Epithelial cell of esophagus (primary cell): ENCODE data around the gene SHISA8.

ENCODE experiments used
- DNase-seq: peaks from one replicate; pipeline ENCODE4 v3.0.0; 2010; ENCODE audit warnings: low read depth
- H3K4me3 ChIP-seq: 2 replicates; pipeline ENCODE4 v1.5.1; 2011; ENCODE audit warnings: mild to moderate bottlenecking, low read length, control low read depth
- TF ChIP-seq, protein P1 (sequence below): IDR thresholded peaks from 2 replicates; pipeline ENCODE4 v1.5.1; 2011; ENCODE audit warnings: low read depth, mild to moderate bottlenecking, low read length, control low read depth, inconsistent platforms; ENCODE audit not compliant: insufficient read depth; ENCODE audit errors: missing control alignments

SHISA8 gene

DNA sequence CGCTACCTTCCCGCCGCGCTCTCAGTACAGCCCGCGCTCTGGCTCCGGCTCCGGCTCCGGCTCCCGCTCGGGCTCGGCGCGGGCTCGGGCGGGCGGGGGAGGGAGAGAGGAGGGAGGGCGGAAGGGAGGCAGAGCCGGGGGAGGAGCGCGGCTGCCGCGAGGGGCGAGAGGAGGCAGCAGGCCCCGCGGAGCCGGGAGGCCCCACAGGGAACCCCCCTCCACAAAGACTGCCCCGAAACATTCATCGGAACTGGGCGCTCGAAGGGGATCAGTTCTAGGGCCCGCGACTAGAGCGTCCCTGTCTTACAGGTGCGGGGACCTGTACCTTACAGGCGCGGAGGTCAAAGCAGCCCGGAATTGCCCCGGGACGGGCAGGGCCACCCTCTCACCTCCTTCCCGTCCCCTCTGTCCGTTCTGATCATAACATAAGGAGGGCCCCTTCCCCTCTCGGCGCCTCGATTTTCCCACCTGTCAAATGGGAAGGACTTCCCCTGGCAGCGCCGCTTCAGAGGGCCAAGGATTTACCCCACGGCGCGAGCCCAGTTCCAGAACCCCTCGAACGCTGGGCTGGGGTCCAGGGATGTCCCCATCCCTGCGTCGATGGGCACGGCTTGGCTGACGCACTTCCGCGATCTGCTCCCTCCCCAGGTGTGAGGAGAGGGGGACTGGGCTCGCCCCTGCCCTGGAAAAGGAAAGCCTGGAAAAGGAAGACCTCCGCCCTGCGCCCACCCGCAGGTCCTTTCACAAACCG is at the start of gene SHISA8:
SHISA8 (minus strand) TSS at position 40 of the 751 bp plus-strand sequence. CDS start 407 bp downstream, outside the sequence.
- H3K4me3 ChIP-seq = no peak within 1 kb of the TSS
- TF ChIP-seq, protein P1, sequence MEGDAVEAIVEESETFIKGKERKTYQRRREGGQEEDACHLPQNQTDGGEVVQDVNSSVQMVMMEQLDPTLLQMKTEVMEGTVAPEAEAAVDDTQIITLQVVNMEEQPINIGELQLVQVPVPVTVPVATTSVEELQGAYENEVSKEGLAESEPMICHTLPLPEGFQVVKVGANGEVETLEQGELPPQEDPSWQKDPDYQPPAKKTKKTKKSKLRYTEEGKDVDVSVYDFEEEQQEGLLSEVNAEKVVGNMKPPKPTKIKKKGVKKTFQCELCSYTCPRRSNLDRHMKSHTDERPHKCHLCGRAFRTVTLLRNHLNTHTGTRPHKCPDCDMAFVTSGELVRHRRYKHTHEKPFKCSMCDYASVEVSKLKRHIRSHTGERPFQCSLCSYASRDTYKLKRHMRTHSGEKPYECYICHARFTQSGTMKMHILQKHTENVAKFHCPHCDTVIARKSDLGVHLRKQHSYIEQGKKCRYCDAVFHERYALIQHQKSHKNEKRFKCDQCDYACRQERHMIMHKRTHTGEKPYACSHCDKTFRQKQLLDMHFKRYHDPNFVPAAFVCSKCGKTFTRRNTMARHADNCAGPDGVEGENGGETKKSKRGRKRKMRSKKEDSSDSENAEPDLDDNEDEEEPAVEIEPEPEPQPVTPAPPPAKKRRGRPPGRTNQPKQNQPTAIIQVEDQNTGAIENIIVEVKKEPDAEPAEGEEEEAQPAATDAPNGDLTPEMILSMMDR = no peak
- peak; percentile 56 for DNase-seq

DNA sequence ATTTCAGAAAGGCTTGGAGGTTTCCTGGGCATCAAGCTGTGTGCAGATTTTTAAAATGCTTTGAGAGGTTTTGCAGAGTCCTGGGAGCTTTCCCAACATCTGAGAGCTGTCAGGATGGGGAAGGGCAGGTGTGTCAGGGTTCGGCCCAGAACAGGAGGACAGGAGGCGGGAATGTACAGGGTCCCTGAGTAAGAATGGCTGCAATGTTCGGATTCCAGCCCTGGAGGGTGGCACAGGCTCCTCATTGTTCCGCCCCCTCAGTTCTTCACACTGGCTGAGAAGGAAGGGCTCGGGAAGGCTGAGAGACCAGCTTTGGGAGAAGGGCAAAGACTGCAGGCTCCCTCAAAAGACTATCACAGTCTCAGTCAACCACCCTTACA is 49.2 kb upstream of the SHISA8 start:
- TF ChIP-seq, protein P1 = no peak
- DNase-seq = no peak
- no peak overlapping the region for H3K4me3 ChIP-seq

DNA sequence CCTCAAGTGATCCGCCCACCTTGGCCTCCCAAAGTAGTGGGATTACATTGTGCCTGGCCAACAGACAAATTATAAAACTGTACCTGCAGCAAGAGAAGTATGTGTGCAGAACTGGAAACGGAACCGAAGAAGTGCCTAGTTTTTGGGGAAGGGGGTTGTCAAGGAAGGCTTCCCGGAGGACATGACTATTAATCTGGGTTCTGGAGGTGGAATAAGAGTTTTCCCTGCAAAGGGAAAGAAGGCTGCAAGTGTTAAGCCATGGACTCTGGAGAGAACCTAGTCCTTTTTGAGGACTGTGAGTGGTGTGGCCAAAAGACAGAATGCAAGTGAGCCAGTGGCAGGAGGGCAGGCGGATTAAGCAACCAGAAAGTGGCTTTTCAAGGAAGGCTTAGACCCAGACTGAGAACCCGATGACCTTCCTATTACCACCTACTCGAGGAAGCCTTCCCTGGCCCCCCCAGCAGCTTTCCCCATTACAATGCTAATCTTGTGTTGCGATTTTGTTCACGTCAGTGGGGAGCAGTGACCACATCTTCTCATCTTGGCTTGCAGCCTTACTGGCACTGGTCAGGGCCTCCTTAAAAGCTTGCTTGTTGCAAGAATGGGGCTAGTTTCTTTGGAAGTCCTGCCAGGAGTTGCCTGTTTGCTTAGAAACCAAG is 48.7 kb upstream of the SHISA8 start:
- TF ChIP-seq, protein P1 = no peak
- DNase-seq = no peak
- H3K4me3 ChIP-seq = no peak overlapping the region

DNA sequence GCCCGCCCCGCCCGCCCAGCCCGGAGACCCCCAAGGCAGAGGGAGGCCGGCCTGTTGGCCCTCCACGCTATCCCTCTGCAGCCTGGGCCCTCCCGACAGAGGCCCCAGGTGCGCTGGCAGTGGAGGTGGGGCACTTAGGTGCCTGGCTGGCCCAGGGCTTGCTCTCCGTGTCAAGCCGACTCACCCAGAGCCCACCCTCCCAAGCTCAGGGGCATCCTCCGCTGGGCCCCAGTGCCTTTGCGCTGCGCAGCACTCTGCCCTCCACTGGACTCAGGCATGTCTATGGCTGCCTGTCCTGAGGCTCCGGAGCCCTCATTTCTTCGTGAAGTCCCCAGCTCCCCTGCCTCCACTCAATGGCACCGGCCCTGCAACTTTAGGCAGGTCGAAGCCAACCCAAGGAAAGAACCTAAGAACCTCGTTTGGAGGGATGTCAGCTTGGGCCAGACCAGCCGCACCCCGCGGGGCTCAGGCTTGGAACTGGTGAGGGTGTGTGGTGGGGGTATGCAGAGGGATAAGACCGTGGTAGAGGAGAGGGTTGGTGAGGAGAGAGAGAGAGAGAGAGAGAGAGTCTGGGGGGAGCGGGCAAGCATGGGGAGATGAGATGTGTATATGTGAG is 43.2 kb upstream of the SHISA8 start:
- no peak for DNase-seq
- TF ChIP-seq, protein P1 = no peak
- H3K4me3 ChIP-seq = peak overlapping the region; percentile 2

DNA sequence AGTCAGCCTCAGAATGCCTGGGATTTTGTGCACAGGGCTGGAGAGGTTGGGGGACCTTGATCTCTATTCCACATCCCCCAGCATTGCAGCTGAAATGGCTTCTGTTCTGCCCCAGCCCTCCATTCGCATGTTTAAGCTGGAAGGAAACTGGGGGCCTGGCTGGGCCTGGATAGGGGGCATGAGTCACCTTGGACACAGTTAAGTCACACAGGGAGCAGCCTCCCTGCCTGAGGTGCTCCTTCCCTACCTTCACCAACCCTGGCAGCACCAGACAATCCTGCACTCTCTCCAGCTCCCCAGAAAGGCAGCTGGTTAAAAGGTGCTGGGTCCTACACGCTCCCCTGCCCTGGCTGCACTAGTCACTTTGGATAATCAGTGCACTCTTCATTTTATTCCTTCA is 37.8 kb upstream of the SHISA8 start:
- H3K4me3 ChIP-seq = no peak overlapping the region
- peak; percentile 30 for DNase-seq
- TF ChIP-seq, protein P1 = no peak

DNA sequence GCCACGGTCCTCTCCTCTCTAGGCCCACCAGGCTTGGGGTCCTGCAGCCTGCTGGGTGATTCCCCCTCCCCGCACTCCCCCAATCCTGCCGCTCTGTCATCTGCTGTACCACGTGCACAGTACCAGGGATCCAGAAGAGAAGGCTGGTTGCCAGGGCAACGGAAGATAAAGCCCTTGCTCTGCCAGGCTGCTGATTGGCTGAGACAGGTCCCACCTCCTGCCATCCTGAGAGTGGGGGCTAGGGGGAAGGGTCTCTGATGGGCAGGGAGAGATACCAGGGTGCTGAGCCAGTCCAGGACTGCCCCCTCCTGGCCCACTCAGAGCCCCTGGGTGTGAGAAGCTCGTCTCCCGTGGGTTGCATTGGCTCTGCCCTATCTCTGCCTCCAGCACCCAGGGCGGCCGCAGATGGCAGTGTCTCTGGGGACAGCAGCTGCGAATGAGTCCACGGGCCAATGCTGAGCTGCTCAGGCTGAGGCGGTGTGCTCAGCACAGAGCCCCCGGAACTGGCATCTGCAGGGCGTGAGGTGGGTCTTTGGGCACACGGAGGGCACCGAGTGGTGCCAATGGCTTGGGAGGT is 37.1 kb upstream of the SHISA8 start, which contains the start of gene SMIM45:
SMIM45 (plus strand) TSS at position 253 of the 577 bp plus-strand sequence.
- no peak within 1 kb of the TSS for H3K4me3 ChIP-seq
- TF ChIP-seq, protein P1 = no peak
- no peak for DNase-seq
